Fibroblast of the aortic adventitia (primary cell): ENCODE measurements around the gene POFUT2. TPM values are rescaled to one million over a fixed set of nuclear protein-coding genes. Genes with fewer than 3 reads are reported as not detected.

Experiments
- DNase-seq: peaks from one replicate; pipeline ENCODE4 v3.0.0-alpha.2; 2010; ENCODE audit warnings: low read depth
- H3K4me3 ChIP-seq: 2 replicates; pipeline ENCODE4 v1.5.1; 2011; ENCODE audit warnings: low read depth, mild to moderate bottlenecking, control low read depth, low read length, moderate library complexity
- CTCF ChIP-seq: IDR thresholded peaks from 2 replicates; pipeline ENCODE4 v1.5.1; 2011; ENCODE audit warnings: mild to moderate bottlenecking, low read length, control low read depth, inconsistent platforms; ENCODE audit not compliant: insufficient read depth
- total RNA-seq: library from RNA; depleted of rRNA; stranded (reverse); fragments of >200 nt; gene quantifications from 2 replicates; pipeline ENCODE4 v1.2.3, GENCODE V29; 2012; ENCODE audit warnings: low replicate concordance

POFUT2 gene
- total RNA-seq, 1 donor: 23.8 TPM

GRCh38 chr21:45254460-45254930 is 33.2 kb downstream of the POFUT2 start:
- TF ChIP-seq CTCF: no peak
- no peak for DNase-seq
- H3K4me3 ChIP-seq: no peak overlapping the region

- DNase-seq: no peak
- no peak overlapping the region for H3K4me3 ChIP-seq
- TF ChIP-seq CTCF: no peak
These were observed 33.8 kb downstream of the POFUT2 start for GRCh38 chr21:45253633-45254459.

GRCh38 chr21:45253180-45253579 is 34.5 kb downstream of the POFUT2 start:
- no peak for TF ChIP-seq CTCF
- H3K4me3 ChIP-seq: no peak overlapping the region
- peak; percentile 18 for DNase-seq

- no peak for DNase-seq
- TF ChIP-seq CTCF: no peak
- H3K4me3 ChIP-seq: no peak overlapping the region
These were observed 35.2 kb downstream of the POFUT2 start for GRCh38 chr21:45252448-45252925.

- DNase-seq: no peak
- H3K4me3 ChIP-seq: no peak overlapping the region
- TF ChIP-seq CTCF: no peak
These were observed 35.9 kb downstream of the POFUT2 start for GRCh38 chr21:45251635-45252447.

GRCh38 chr21:45250914-45251634 is 36.6 kb downstream of the POFUT2 start:
- H3K4me3 ChIP-seq: no peak overlapping the region
- no peak for TF ChIP-seq CTCF
- no peak for DNase-seq
